C4-2B (cell line): ENCODE data around the gene NUF2.
"Not testable (repeated sequence)": the region's sequence is repeated elsewhere in the genome, so short reads cannot be mapped to it uniquely, and the experiment has no call there.

Experiments used
- H3K27ac ChIP-seq: fragments of 450-650 bp; 2 replicates; pipeline ENCODE4 v1.5.1; 2017
- ZFX ChIP-seq: fragments of 450-650 bp; IDR thresholded peaks from 2 replicates; pipeline ENCODE4 v1.6.1; 2017
- TF ChIP-seq, protein P1 (sequence below): fragments of 450-650 bp; conservative IDR thresholded peaks from 2 replicates; pipeline ENCODE4 v1.5.1; 2017; ENCODE audit warnings: mild to moderate bottlenecking

NUF2 gene

GRCh38 chr1:163347106-163347505, 25.4 kb downstream of the NUF2 start:
- no peak for TF ChIP-seq ZFX
- TF ChIP-seq, protein P1, sequence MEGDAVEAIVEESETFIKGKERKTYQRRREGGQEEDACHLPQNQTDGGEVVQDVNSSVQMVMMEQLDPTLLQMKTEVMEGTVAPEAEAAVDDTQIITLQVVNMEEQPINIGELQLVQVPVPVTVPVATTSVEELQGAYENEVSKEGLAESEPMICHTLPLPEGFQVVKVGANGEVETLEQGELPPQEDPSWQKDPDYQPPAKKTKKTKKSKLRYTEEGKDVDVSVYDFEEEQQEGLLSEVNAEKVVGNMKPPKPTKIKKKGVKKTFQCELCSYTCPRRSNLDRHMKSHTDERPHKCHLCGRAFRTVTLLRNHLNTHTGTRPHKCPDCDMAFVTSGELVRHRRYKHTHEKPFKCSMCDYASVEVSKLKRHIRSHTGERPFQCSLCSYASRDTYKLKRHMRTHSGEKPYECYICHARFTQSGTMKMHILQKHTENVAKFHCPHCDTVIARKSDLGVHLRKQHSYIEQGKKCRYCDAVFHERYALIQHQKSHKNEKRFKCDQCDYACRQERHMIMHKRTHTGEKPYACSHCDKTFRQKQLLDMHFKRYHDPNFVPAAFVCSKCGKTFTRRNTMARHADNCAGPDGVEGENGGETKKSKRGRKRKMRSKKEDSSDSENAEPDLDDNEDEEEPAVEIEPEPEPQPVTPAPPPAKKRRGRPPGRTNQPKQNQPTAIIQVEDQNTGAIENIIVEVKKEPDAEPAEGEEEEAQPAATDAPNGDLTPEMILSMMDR: no peak
- H3K27ac ChIP-seq: no peak overlapping the region

DNA sequence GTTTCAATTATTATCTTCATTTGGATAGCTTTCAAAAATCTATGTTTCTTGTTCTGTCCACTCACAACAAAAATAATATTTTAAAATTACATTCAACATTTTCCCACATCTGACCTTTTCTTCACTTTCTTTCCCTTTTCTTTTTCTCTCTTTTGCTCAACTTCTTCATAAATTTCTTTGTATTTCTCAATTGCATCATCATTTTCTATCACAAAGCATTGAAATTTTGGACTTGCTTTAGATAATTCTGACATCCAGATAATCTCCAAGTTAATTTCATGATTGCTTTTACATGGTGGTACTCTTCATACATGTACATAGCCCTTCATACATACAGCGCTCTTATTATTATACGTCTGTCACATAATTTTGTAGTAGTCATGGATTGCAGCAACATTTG, 30.2 kb downstream of the NUF2 start:
- no peak overlapping the region for H3K27ac ChIP-seq
- TF ChIP-seq, protein P1: no peak
- TF ChIP-seq ZFX: no peak

DNA sequence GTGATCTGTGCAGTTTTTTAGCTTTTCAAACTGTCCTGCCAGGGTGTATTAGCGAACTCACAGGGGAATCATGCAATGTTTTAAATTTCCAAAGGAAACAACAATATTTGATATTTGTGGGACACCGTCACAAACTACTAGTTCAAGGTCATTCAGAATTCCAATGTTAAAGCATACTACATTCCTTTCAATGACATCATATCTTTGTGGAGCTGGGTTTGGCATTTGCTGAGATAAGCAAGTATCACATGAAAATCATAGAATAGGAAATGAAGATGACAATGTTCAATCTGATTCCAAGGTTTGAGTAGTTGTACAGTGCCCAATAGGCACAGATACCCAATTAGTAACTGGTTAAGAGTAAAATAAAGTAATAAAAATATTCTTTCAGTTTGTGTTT, 35.6 kb downstream of the NUF2 start:
- no peak for TF ChIP-seq ZFX
- TF ChIP-seq, protein P1: no peak
- no peak overlapping the region for H3K27ac ChIP-seq

DNA sequence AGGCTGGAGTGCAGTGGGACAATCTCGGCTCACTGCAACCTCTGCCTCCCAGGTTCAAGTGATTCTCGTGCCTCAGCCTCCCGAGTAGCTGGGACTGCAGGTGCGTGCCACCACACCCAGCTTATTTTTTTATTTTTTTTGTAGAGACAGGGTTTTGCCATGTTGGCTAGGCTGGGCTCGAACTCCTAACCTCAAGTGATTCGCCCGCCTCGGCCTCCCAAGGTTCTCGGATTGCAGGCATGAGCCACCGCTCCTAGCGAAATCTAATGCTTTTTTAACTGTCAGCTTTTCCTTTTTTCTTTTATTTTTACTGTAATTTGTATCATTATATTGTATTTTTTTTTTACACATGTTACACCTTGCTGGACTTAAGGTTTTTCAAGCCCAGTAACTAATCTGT, 36.4 kb downstream of the NUF2 start:
- not testable (repeated sequence) for H3K27ac ChIP-seq

DNA sequence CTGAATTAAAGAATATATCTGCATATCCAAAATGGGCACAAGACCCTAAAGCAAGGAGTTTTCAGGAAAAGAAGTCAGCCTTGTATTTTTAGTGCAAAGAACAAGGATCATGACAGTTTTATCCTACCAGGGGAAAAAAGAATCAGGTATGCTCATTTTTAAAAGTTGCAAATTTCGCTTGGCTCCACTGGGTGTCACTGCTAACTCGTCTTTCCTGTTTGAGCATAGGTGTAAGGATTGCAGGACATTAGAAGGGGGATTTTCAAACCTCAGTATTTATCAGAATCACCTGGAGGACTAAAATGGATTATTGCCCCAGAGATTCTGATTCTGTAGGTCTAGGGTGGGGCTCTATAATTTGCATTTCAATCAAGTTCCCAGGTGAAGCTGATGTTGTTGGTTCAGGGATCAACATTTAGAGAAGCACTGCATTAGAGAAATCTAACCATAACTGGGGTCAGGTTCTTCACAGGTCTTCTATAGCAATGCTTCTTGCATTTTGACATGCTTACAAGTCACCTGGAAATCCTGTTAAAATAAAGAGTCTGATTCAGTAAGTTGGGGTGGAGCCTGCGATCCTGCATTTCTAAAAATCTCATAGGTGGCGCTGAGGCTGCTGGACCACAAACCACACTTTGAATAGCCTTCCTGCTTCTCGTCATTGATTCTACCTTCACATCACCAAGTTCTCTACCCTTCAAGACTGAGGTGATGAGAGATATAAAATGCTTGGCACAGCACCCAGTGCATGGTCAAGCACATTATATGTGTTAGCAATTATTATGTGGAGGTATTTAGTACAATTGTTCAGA, 39.6 kb downstream of the NUF2 start:
- TF ChIP-seq ZFX: no peak
- TF ChIP-seq, protein P1: peak; percentile 82
- H3K27ac ChIP-seq: no peak overlapping the region

- TF ChIP-seq ZFX: no peak
- TF ChIP-seq, protein P1: no peak
- H3K27ac ChIP-seq: no peak overlapping the region
These were observed 43.4 kb downstream of the NUF2 start for GRCh38 chr1:163365186-163365585.

DNA sequence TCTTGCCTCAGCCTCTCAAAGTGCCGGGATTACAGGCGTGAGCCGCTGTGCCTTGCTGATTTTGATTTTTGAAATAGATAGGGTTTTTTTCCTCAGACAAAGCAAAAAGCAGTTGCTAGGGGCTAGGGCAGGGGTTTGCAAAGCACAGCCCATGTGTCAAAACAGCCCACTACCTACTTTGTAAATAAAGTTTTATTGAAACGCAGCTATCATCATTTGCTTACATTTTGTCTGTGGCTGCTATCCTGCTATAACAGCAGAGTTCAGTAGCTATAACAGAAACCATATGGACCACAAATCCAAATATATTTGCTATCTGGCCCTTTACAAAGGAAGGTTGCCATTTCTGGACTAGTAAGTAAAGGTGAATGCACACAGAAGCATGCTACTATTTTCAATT, 44.8 kb downstream of the NUF2 start:
- H3K27ac ChIP-seq: no peak overlapping the region
- no peak for TF ChIP-seq ZFX
- TF ChIP-seq, protein P1: no peak

DNA sequence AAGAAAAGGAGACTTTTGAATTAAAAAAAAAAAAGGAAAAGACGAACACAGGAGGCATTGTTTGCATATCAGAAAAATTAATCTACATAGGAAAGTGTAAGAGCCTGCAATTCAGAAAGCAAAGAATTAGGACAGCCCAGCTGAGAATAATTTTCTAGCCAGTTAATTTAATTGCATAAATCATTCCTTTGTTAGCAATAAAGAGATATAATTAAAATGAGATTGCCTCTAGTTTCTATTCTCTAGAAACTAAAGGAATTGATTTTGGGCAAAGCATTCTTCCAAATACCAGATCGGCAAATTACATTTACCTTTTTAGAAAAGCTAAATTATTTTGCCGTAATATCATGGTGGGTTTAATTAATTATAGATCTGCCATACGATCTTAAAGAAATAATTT, 46.0 kb downstream of the NUF2 start:
- TF ChIP-seq ZFX: no peak
- TF ChIP-seq, protein P1: no peak

More for the DNA sequence above, 46.0 kb downstream of the NUF2 start:
- H3K27ac ChIP-seq: no peak overlapping the region
